Hindlimb muscle (tissue), 1 donor: ENCODE measurements around the gene THADA. TPM values are rescaled to one million over a fixed set of nuclear protein-coding genes. Genes with fewer than 3 reads are reported as not detected.
"Not testable (repeated sequence)": the region's sequence is repeated elsewhere in the genome, so short reads cannot be mapped to it uniquely, and the experiment has no call there.

Source experiments
- DNase-seq: peaks from one replicate; pipeline ENCODE4 v3.0.0-alpha.2; 2013
- polyA plus RNA-seq: library from polyadenylated mRNA; unstranded; fragments of 120-200 nt; gene quantifications from one replicate; pipeline ENCODE4 v1.2.1, GENCODE V29; 2013; ENCODE audit not compliant: insufficient read length

THADA gene
- polyA plus RNA-seq, 1 donor: 22.3 TPM

DNA sequence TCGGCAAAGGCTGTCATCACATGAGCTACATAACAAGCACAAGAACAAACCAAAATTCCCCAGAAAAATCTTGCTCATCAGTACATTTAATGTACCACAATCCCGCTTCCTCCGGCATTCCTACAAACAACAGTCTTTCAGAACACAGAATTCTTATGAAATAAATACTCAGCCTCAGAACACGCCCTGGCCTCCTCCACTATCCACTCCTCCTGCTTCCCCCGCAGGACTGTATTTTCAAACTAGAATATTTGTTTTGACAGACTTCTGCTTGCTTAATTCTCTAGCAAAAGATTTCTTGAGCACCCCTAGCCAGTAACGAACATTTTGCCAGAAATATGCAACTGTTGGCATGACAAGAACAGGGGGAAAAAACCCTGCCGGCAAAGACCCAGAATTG is 131.2 kb downstream of the THADA start:
- no peak for DNase-seq

DNA sequence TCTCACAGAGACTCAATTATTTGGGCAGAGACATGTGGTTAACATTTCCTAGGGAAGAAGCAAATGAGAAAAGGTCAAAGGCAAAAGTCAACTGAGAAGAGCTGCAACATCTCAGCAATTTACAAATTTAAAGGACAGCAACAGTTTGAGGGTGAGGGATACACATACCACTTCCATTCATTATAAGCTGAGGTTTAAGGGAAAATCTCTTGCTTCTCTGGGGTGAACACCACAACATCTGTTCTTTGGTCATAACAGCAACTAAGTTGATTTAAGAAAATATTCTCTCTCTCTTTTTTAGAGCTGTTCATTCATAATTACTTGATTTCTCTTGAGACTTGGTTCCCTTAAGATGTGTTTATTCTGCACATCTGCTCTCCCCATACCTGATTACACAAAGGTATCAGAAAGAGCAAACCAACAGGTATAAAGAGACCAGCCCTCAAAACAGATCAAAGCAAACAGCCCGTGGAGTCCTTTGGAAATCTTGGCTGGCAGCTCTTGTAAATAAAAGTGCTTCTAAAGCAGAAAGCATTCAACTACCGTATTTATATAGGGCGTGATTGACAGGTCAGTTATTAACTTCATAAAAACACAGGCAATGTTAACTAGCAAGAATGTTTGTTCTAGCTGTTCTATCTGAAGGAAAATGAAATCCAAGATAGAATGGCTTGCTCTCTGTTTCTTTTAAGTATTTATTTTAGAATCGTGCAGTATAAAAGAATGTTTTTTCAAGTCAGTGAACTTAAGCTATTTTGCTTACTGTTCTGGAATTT is 132.8 kb downstream of the THADA start:
- DNase-seq: no peak

DNA sequence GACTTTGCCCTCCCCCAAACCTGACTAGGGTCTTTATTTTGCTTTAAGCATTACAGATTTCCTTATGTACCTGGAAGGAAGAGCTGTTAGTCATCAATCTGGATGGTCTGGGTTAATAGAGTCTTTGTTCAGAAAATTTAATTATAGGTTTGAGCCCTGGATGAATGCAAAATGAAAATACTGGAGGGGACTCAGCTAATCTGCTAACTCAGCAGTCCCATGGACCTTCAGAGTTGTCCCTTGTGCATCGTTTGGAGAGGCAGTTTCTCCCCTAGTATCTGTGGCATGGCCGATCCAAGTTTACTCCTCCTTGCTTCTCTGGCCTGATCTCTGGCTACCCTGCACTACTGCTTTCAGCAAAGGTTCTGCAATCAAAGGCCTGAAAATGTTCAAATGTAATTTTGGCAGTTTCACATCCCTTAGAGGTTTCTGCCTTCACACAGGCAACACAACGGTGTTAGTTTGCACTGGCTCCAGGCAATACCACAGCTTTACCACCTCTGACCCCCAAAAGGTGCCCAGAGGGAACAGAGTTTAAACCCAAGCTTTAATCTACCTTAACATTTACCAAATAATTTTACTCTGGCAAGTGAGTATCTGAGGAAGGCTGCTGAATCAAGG is 134.3 kb downstream of the THADA start:
- no peak for DNase-seq

DNA sequence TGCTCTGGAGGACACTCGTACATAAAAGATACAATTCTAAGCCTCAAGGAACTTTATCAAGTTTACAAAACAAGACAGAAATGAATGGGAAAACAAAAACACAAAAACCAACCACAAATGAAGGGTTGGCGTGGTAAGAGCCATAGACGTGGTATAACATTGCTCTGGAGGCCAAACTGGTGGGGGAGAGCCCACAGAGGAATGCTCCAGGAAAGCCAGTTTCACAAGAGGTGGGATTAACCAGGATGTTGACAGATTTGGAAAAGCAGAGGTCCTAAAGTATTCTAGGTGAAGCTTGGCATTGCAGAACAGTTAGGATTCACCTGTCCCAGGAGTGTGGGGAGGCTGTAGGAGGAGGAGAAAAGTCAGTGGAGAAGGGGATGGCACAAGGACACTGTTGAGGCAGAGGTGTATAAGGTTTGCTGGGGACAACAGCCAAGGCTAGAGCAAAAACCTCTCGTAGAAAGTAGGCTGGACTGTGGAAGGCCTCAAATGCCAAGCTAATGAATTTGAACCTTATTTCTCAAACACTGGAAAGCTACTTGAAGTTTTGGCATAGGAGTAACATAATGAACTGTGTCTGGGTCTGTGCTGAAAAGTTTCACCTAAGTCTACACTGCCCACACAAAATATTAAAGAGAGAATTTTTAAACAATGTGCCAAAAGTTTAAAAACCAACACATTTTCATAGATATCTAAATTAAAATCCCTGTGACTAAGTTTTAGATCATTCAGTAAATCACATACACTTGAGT is 135.1 kb downstream of the THADA start:
- peak; percentile 50 for DNase-seq

DNA sequence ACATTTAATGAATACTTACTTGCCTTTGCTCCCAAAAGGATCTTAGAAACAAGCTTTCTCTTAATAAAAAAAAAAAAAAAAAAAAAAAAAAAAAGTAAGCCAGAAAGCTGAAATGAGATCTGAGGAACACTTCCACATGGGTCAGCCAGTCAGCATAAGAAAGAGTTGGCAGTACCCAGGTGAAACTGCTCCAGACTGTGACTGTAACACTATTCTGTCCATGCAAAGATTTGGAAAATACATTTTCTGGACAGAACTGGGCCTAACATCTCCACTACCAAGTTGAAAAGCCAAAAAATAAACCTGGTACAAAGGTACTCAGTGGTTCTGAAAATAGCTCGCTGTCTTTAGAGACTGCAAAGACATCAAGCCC is 135.7 kb downstream of the THADA start:
- DNase-seq: peak; percentile 62

DNA sequence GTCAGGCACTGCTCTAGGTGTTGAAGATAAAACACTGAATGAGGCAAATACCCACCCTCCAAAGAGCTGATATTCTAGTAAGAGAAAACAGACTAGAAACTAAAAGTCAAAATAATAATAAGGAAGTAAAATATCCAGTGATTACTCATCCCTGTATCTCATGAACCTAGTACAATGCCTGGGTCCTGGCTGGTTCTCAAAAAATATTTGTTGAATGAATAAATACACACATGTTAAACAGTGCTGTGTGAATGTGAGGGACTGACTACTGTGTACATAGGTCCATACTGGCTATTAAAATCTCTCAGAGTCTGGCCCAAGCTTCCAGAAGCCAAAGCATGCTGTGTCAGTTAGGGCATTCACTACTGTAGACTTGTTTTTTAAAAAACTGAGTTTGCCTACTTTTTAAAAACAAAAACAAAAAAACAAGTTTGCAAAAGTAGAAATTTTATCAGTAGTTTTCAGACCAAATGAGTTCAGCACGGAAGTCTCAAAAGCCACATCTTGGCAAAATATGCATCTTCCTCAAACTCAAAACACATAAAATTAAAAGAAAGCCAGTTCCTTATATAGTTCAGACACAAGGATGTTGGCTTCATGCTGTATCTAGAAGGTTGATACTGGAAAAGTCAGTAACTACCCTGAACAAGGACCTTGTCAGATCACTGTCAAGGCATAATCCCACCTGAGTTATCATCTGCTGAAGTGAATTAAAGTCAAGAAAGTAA is 136.2 kb downstream of the THADA start:
- DNase-seq: no peak

DNA sequence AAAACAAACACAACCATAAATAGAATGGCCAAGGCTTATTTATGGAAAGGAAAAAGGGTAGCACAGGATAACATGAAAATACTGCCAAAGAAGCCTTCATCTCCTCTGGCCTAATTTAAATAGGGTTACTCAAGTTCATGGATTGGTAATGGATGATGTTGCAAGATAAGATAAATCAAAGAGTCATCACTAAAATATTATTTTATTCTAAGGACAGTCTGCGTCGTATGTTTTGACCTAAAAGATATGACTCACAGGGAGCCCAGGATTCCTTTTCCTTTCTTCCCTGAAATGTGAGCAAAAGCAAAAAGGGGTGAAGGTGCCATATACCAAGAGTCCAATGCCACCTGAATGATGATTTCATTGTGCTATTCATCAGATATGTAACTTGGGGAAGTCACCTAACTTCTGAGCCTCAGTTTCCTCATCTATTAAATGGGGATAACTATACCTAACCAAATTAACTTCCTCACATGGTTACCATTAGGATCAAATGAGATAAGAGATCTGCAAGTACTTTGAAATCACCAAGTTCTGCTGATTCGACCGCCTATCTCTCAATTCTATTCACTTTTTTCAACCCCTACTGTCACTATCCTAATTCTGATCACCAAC is 137.7 kb downstream of the THADA start:
- no peak for DNase-seq

DNA sequence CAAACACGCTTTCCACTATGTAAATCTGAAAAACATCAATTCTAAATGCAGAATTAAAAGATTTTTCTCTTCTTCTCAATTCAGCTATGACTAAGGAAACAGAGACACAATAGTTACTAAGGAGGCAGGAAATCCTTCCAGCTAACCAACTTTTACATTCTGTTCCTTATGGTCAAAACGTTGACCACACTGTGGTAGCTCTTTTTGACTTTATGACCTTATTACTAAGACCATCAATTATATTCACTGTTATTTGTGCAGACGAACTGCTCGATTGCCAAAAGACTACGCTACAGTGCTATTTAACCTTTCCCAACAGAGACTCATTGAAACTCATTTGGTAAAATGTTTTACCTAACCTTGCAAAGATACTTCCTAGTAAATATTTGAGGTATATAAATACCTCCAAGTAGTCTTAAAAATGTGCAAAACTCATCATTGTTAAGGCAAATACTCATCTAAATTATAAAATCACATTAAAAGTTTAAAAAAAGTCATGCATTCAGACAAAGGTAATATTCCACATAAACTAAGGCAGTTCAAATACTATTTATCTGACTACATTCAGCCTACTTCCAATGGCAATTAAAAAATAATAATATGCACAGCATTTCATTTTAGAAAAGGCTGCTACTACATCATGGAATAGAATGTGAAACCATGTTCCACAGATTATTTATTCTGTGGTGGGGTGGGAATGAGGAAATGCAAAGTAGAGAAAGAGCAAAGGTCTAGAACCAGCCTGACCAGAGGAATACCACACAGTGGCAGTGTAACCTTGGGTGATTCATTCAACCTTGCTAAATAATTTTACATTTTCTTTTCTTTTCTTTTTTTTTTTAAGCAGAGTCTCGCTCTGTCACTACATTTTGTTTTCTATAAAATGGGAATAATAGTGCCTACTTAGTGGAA is 139.9 kb downstream of the THADA start:
- DNase-seq: no peak

DNA sequence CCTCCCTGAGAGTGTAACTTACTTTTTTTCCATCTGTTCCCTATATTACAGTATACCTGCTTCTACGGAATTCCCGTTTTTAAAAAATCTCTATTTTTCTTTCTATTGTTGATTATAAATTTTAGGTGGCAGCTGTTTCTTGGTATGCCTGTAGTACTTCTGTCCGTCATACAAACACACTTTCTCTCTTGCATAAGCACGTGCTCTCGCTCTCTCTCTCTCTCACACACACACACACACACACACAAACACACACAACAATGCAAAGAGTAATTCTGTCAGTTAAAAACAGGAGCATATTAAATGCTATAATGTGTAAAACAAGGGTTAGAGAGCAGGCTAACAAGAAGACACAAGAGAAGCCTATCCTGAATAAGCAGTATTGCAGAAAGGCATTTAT is 140.5 kb downstream of the THADA start:
- DNase-seq: no peak

DNA sequence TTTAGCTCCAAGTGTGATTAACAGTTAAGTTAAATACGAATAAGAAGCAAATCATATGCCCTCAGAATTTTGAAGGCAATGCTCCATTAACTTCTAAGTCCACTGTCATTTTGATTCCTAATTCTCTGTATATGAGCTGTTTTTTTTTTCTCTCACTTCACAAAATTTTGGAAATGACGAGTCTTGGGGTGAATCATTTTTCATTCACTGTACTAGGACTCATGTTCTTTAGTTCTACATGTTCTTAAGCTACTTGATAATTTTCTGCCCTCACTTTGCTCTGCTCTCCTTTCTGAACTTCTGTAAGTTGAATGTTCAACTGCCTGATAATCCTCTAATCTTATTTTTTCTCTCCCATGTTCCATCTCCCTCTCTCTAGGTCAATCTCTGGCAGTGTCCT is 141.0 kb downstream of the THADA start:
- no peak for DNase-seq

DNA sequence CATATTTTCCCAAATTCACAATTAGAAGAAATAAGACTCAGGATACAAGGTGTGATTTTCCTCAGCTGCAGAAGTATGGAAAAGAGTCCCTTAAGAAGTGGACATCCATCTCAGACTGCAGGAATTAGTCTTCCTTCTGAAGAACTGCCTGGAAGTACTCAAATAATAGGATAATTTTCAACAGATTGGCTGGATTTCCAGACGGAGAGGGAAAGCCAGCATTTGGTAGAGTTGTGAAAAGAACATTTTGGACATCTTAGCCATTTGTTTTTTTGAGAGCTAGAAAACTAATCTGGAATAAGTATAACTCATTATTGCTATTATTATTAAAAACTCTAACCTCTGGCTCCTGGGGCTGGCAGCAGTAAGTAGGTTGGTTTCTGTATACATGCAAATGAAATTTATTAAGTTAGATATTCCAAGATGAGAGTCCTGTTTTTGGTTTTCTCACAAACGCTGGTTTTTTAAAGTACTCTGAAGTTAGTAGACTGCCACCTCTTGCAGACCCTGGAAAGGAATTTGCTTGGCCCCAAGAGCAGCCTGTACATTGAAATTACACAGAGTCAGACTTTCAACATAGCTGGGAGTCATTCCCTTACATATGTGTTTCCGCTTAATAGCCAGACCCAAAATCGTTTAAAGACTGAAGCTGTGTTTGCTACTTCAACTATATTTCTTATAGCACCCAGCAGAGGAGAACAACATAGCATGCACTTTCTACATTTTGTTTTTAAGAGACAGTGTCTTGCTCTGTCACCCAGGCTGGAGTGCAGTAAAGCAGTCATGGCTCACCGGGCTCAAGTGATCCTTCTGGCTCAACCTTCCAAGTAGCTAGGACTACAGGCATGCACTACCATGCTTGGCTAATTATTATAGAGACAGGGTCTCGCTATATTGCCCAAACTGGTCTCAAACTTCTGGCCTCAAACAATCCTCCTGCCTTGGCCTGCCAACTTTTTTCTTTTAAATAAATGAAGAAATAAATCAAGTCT is 142.4 kb downstream of the THADA start:
- peak; percentile 57 for DNase-seq

DNA sequence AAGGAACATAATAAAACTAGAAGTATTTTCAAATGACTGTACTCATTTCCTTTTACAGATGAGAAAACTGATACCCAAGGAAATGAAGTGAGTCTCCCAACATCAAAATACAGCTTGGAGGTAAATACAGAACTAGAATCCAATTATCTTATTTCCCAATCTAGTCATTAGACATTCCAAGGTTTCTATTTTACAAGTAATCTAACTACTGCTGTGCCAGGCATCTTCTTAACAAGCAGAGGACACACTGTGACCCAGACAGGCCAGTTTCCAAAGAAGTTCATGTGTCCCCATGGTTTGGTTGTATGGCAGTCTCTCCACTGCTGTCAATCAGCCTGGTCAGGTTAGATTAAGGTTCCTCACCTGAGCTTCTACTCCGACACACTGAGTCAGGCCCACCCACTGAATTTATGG is 143.5 kb downstream of the THADA start:
- DNase-seq: no peak

DNA sequence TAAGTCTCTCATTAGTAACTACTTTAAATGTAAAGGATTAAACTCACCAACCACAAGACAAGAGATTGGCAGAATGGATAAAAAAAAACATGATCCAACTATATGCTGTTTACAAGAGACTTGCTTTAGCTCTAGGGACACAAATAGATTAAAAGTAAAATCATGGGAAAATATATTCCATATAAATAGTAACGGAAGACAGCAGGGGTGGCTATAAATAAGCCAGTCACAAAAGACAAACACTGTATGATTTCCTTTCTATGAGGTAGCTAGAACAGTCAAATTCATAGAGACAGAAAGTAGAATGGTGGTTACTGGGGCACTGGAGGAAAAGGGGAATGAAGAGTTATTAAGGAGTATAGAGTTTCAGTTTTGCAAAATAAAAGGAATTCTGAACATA is 145.2 kb downstream of the THADA start:
- DNase-seq: no peak

DNA sequence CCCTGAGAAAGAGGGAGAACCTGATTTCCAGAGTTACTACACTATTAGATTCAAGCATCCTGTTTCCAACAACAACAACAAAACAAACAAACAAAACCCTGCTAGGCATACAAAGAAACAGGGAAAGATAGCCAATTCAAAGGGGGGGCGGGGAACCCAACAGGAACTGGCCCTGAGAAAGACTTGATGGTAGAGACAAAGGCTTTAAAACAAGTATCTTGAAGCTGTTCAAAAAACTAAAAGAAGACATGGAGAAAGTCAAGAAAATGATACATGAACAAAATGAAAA is 147.1 kb downstream of the THADA start:
- DNase-seq: no peak

DNA sequence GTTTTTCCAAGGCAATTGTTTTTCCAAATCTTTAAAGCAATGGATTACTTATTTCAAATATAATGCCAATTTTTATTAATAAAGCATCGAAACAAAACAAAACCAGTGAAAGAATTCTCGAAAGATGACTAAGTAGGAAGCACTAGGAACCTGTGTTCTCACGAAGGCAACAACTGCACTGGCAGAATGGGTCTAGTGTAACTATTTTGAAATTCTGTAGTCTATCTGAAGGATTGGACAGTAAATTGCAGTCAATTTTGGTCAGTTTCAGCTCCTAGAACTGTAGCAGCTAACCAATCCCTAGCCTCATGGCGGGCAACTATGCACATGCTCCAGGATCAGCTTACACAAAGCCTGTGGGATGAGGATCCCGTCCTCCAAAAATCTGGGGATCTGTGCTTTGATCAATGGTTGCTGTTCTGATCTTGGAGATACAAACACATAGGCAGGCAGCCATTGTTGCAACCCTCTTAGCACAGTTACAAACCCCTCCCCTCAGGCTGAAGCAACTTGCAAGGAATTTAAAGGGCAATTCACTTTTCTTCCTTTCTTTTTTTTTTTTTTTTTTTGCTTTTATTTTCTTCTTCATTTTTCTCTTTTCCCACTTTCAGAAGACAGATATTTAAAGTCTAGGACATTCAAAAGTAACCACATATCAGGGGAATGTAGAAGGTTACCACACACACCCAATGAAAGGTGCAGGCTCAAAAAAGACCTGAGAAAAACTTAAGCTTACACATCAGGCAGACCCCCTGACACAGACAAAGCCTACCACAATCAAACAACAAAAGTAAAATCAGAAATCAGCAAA is 147.6 kb downstream of the THADA start:
- DNase-seq: no peak

DNA sequence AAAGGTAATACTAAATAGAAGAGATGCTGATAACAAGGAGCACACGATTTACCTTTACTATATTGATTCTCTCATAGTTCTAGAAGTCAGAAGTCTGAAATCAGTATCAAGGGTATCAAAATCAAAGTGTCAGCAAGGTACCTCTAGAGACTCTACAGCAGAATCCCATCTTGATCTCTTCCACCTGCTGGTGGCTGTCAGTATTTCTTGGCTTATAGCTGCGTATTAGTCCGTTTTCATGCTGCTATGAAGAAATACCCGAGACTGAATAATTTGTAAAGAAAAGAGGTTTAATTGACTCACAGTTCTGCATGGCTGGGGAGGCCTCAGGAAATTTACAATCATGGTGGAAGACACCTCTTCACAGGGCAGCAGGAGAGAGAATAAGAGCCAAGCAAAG is 149.1 kb downstream of the THADA start:
- not testable (repeated sequence) for DNase-seq

DNA sequence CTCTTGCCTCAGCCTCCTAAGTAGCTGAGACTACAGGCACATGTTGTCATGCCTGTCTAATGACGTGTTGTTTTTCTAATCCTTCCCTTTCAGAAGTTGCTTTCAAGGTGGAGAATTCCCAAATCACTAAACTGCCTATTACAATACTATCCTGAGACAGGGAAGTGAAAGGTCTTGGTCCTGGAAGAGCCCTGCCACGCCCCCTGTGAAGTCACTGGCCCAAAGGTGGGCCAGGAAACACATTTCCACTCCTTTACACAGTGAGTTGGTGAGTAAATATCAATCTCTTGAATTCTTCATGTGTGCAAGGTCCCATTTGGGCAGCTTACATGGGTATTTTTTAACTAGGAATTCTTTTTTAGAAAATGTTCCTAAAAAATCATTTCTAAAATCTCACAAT is 150.1 kb downstream of the THADA start:
- no peak for DNase-seq

DNA sequence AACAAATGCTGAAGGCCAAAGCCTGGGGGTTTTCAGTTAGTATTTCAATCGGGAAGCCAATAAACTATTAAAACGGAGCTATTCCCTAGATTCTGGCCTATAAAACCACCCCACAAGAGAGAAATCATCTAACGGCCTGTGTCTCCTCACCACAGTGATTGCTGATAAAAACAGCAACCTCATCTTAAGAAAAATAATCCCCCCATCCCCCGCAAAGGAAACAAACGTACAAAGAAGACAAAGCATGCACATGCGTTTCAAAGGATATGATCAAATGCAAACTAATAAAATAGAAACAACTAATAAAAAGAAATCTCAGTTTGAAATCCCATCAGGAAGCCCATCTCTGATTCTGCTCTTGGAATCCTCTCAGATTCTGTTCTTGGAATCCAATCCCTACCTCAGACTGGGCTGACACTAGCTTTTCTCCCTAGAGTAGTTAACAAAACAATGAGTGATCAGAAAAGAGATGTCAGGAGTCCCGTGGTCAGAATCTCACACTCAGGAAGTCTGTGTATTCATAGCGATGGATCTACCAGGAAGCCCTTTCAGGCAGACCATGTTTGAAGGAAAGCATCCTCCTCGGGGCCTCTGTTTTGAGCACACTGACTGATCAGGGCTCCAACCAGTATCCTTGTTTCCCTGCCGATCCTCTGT is 150.7 kb downstream of the THADA start:
- DNase-seq: peak; percentile 37

DNA sequence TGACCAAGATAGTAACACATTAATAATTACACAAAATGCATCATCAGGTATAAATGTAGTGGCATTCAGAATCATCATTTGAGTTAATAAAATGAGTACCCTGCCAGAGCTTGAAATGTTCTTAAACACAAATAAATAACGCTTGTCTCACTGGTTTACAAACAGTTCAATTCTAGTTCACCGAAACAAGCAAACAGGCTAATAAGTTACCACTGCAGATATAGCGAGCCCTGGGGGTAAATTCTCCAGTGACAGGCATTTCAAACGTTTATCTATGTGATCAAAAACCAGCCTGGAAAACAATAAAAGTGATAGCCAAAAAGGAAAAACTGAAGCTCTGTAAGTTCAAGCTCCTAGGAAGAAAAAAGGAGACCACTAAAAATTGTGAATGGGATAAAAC is 152.6 kb downstream of the THADA start:
- DNase-seq: no peak
